GM21737 (cell line): Measurements from ENCODE around the gene ANO1.

ENCODE experiments used
- ATAC-seq: cut with Tn5 transposase; IDR thresholded peaks from one replicate; pipeline ENCODE4 v1.9.1; 2021; ENCODE audit warnings: mild to moderate bottlenecking, moderate library complexity; ENCODE audit not compliant: unreplicated experiment

ANO1 gene

GRCh38 chr11:70233511-70233934 lies 155.4 kb downstream of the ANO1 start:
- ATAC-seq: no peak

- no peak for ATAC-seq
Measured at GRCh38 chr11:70233962-70234361, 155.8 kb downstream of the ANO1 start.
